ENCODE results near the gene COPG2. TPM values are rescaled to one million over a fixed set of nuclear protein-coding genes. Genes with fewer than 3 reads are reported as not detected.

The COPG2 gene
- total and polyA plus RNA-seq, 2 experiments from 2014 or later: 7.0 to 35.1 TPM

DNA sequence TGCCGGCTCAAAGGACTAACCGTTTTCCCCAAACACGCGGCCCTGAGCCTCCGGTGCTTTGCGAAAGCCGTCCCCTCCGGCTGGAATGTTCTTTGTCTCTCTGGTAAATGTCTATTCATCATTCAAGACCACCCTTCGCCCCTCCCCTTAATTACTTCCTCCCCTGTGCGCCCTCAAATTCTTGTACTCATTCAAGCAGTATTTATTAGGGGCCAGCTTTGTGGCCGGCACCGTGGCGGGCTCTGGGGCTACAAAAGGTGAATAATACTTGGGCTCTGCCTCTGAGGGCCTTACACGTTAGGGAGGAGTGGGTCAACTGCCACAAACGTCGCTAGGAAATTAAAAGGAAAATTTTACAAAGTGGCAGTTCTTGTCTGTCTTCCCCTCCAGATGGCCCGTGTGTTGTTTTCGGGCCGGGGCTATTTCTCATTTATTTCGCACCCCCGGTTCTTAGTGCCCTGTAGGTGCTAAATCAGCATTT lies 178.2 kb downstream of the COPG2 start:
- Histone ChIP-seq H3K9me3 (ENCODE audit: low read depth) (no peaks in the 10 kb centered on the region), H3K4me1 (ENCODE audit: low read depth) (peaks cover 13% of the 10 kb centered on the region), H3K27me3 (peaks cover 8% of the 10 kb centered on the region), H3K27ac (no peak overlapping the region), H3K36me3 (no peaks in the 10 kb centered on the region), H3K4me3 (peak overlapping the region; percentile 53)
- no peak for TF ChIP-seq CTCF (IDR thresholded peaks at IDR 0.05; ENCODE audit: low read depth, low read length)
- DNase-seq (ENCODE audit: low read depth in 1 of 2, low spot score in 1 of 2): peak in 1 of 2 donors; percentile 20

DNA sequence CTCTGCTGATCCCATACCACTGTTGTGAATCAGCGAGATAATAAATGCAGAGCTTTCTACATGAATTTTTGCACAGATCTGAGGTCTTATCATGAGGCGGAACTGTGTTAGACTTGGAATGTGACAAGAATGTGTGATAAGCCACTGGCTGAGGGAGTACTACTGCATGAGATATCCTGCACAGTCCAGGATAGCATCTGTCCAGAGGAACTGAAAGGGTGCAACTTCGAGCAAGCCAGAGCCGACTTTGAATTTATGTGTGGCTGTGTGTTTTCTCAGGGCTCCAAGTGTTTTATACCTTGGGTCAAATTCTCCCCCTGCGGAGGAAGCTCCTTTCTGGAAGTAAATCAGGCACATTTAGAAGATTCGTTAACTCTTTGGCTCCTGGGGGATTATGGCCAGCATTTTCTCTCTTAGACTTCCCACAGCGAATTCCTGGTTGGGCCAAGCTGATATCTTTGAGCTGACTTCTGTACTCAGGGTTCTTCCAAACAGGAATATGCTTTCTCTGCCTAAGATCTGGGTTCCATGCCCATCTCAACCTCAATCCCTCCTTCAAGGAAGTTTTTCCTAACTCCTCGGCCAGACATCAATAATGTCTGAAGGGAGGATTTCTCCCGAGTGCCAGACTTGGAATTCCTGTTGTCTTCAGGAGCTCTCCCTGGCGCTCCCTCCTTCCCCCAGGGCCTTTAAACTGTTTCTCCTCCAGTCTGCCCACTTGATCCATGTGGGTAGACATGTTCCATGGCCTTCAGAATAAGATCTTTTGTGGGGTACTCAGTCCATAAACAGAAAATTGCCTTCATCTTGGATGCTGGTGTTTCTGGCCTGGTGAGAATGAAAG lies 179.2 kb downstream of the COPG2 start:
- TF ChIP-seq CTCF (IDR thresholded peaks at IDR 0.05; ENCODE audit: low read depth, low read length): no peak
- Histone ChIP-seq H3K36me3 (no peaks in the 10 kb centered on the region), H3K4me3 (no peak overlapping the region), H3K27ac (no peak overlapping the region), H3K4me1 (ENCODE audit: low read depth) (peaks cover 8% of the 10 kb centered on the region), H3K27me3 (peaks cover 8% of the 10 kb centered on the region), H3K9me3 (ENCODE audit: low read depth) (no peaks in the 10 kb centered on the region)
- DNase-seq (ENCODE audit: low read depth in 1 of 2, low spot score in 1 of 2): peak in 1 of 2 donors; percentile 83

GRCh38 chr7:130488392-130489139 lies 180.0 kb downstream of the COPG2 start:
- H3K4me3 ChIP-seq: no peak overlapping the region
- no peaks in the 10 kb centered on the region for H3K36me3 ChIP-seq
- peaks cover 8% of the 10 kb centered on the region for H3K27me3 ChIP-seq
- H3K4me1 ChIP-seq (ENCODE audit: low read depth): no peaks in the 10 kb centered on the region
- peak in 1 of 2 donors; percentile 6 for DNase-seq (ENCODE audit: low read depth in 1 of 2, low spot score in 1 of 2)
- H3K27ac ChIP-seq: no peak overlapping the region
- TF ChIP-seq CTCF (IDR thresholded peaks at IDR 0.05; ENCODE audit: low read depth, low read length): no peak
- H3K9me3 ChIP-seq (ENCODE audit: low read depth): no peaks in the 10 kb centered on the region

DNA sequence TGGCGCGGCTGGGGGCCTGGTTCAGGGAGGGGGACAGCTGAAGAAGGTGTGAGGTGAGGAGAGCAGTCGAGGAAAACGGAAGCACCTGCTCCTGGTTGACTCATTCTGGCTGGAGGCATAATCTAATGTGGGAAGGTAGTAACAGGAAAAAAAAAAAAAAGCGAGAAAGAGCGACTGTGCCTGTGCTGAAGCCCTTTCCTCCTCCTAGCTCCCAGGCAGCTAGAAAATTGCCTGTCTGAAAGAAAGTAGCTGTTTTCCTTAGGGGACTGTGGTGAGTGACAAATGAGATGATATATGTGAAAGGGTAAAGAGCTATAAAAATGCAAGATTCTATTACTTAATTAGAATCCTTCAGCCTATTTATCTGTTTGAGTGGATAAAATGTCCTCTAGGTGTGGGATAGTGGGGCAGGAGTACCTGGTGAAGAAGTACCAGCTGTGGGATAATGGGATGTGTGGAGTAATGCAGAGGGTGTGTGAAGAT lies 181.6 kb downstream of the COPG2 start:
- Histone ChIP-seq H3K4me3 (peak overlapping the region; percentile 29), H3K4me1 (ENCODE audit: low read depth) (no peaks in the 10 kb centered on the region), H3K27me3 (no peaks in the 10 kb centered on the region), H3K36me3 (no peaks in the 10 kb centered on the region), H3K9me3 (ENCODE audit: low read depth) (no peaks in the 10 kb centered on the region), H3K27ac (no peak overlapping the region)
- TF ChIP-seq CTCF (IDR thresholded peaks at IDR 0.05; ENCODE audit: low read depth, low read length): no peak
- DNase-seq (ENCODE audit: low read depth in 1 of 2, low spot score in 1 of 2): no peak

DNA sequence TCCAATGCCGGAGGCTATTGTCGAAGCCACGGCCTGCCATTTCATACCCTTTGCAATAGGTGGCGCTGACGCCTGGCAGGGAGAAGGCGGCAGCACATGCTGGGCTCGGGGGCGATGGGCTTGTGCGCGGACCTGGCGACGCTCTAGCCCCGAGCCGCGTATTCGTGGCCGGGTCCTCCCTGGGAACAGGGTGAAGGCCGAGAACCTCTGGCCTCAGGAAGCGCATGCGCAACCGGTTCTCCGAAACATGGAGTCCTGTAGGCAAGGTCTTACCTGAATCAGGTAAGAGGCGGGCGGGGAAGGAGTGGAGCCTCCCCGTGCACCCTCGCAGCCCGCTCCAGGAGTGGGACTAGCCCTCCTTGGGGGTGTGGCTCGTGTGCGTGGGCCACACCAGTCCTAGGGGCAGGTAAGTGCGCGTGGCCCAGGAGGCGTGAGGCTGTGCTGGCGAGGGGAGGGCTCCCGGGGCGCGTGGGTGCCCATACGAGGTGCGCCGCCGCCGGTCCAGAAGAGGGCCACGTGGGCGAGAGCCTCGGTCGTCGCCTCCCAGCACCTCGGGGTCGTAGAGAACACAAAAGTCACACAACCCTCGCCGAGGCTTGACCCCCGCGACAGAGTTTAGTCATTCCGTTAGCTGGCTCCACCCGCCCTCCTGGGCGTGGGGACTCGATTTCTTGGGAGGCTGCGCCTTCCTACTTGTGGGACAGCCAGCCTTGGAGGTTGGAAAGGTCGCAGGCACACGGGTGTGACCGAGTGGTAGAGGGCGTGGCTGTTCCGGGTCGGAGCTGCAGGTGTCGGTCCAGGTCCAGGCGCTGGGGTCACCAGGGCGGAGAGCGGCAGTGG lies 182.2 kb downstream of the COPG2 start:
- peak; percentile 59 to 85 for DNase-seq (ENCODE audit: low read depth in 1 of 2, low spot score in 1 of 2)

More for the DNA sequence above, 182.2 kb downstream of the COPG2 start:
- no peaks in the 10 kb centered on the region for H3K4me1 ChIP-seq (ENCODE audit: low read depth)
- H3K27ac ChIP-seq: no peak overlapping the region
- H3K9me3 ChIP-seq (ENCODE audit: low read depth): no peaks in the 10 kb centered on the region
- peak; percentile 61 for TF ChIP-seq CTCF (IDR thresholded peaks at IDR 0.05; ENCODE audit: low read depth, low read length)
- no peaks in the 10 kb centered on the region for H3K36me3 ChIP-seq
- H3K4me3 ChIP-seq: peak overlapping the region; percentile 29
- H3K27me3 ChIP-seq: no peaks in the 10 kb centered on the region
